Epithelial cell of proximal tubule (primary cell): Measurements from ENCODE around the gene UBE2H. TPM values are rescaled to one million over a fixed set of nuclear protein-coding genes. Genes with fewer than 3 reads are reported as not detected.
A peak's percentile ranks its signal among the peaks of the same experiment; 100 is the strongest.
"Not testable (repeated sequence)": the region's sequence is repeated elsewhere in the genome, so short reads cannot be mapped to it uniquely, and the experiment has no call there.

Source experiments
- DNase-seq: peaks from one replicate; pipeline ENCODE4 v3.0.0-alpha.2; 2011; ENCODE audit warnings: low read depth
- H3K4me3 ChIP-seq: 2 replicates; pipeline ENCODE4 v1.5.1; 2011; ENCODE audit warnings: low read depth, mild to moderate bottlenecking, low read length
- CTCF ChIP-seq: conservative IDR thresholded peaks from 2 replicates; pipeline ENCODE4 v1.5.1; 2012; ENCODE audit warnings: low read depth, mild to moderate bottlenecking, low read length
- total RNA-seq: library from RNA; depleted of rRNA; stranded (reverse); fragments of >200 nt; gene quantifications from 2 replicates; pipeline ENCODE4 v1.2.3, GENCODE V29; 2015

The UBE2H gene
- total RNA-seq, 1 donor from 2014 or later = 88.1 TPM

- no peak for DNase-seq
- no peak for TF ChIP-seq CTCF
These were observed 112.0 kb downstream of the UBE2H start for GRCh38 chr7:129840757-129841156.

GRCh38 chr7:129836983-129837382, 115.8 kb downstream of the UBE2H start:
- no peak for DNase-seq
- no peak overlapping the region for H3K4me3 ChIP-seq
- TF ChIP-seq CTCF = no peak

More at GRCh38 chr7:129840757-129841156, 112.0 kb downstream of the UBE2H start:
- no peak overlapping the region for H3K4me3 ChIP-seq

- TF ChIP-seq CTCF = no peak
- no peak for DNase-seq
- no peak overlapping the region for H3K4me3 ChIP-seq
These were observed 117.2 kb downstream of the UBE2H start for GRCh38 chr7:129835569-129835968.

GRCh38 chr7:129833353-129833752, 119.4 kb downstream of the UBE2H start:
- not testable (repeated sequence) for H3K4me3 ChIP-seq, DNase-seq

GRCh38 chr7:129832701-129833227, 120.0 kb downstream of the UBE2H start:
- no peak for TF ChIP-seq CTCF
- no peak for DNase-seq

GRCh38 chr7:129832282-129832681, 120.5 kb downstream of the UBE2H start:
- TF ChIP-seq CTCF = no peak
- no peak for DNase-seq
- no peak overlapping the region for H3K4me3 ChIP-seq

More at GRCh38 chr7:129832701-129833227, 120.0 kb downstream of the UBE2H start:
- no peak overlapping the region for H3K4me3 ChIP-seq

GRCh38 chr7:129831424-129832058, 121.2 kb downstream of the UBE2H start:
- TF ChIP-seq CTCF = no peak
- H3K4me3 ChIP-seq = no peak overlapping the region
- DNase-seq = peak; percentile 98
